RWPE2 (cell line): ENCODE measurements around the gene ANKRD52.

Source experiments
- ATAC-seq: fragments of 200-7000 bp; cut with Tn5 transposase; 3 replicates; pipeline ENCODE4 v1.9.1; 2021; ENCODE audit warnings: low read depth
- DNase-seq: peaks from one replicate; pipeline ENCODE4 v3.0.0-alpha.2; 2020; ENCODE audit warnings: low spot score
- H3K27ac ChIP-seq: fragments of 450-650 bp; 2 replicates; pipeline ENCODE4 v1.5.1; 2017; ENCODE audit warnings: mild to moderate bottlenecking; ENCODE audit not compliant: poor library complexity, severe bottlenecking
- H3K27me3 ChIP-seq: fragments of 250-450 bp; sonication (Bioruptor Pico); 2 replicates; pipeline ENCODE4 v1.5.1; 2021; ENCODE audit warnings: mild to moderate bottlenecking, moderate library complexity; ENCODE audit not compliant: insufficient read depth, poor library complexity, severe bottlenecking
- H3K36me3 ChIP-seq: fragments of 250-450 bp; sonication (Bioruptor Pico); 2 replicates; pipeline ENCODE4 v1.5.1; 2020; ENCODE audit warnings: low read depth, mild to moderate bottlenecking, moderate library complexity
- H3K4me1 ChIP-seq: fragments of 250-450 bp; sonication (Bioruptor Pico); 2 replicates; pipeline ENCODE4 v1.5.1; 2021; ENCODE audit warnings: mild to moderate bottlenecking, moderate library complexity; ENCODE audit not compliant: insufficient read depth, poor library complexity, severe bottlenecking
- H3K4me3 ChIP-seq: fragments of 250-450 bp; sonication (Bioruptor Pico); 2 replicates; pipeline ENCODE4 v1.5.1; 2021; ENCODE audit warnings: mild to moderate bottlenecking, moderate library complexity; ENCODE audit not compliant: severe bottlenecking
- H3K9me3 ChIP-seq: fragments of 250-450 bp; sonication (Bioruptor Pico); 2 replicates; pipeline ENCODE4 v1.5.1; 2021; ENCODE audit warnings: mild to moderate bottlenecking, moderate library complexity; ENCODE audit not compliant: severe bottlenecking
- CTCF ChIP-seq: fragments of 450-650 bp; IDR thresholded peaks from one replicate; pipeline ENCODE4 v1.5.1; 2017; ENCODE audit warnings: mild to moderate bottlenecking, moderate library complexity; ENCODE audit not compliant: poor library complexity, severe bottlenecking

Gene ANKRD52

GRCh38 chr12:56300644-56301464, 42.7 kb upstream of the ANKRD52 start:
- Histone ChIP-seq H3K9me3 (no peaks in the 10 kb centered on the region), H3K36me3 (peaks cover 40% of the 10 kb centered on the region), H3K4me3 (peak overlapping the region; percentile 98), H3K27me3 (no peaks in the 10 kb centered on the region), H3K4me1 (peaks cover 10% of the 10 kb centered on the region), H3K27ac (peak overlapping the region; percentile 71)
- DNase-seq (no peak), ATAC-seq (peak; percentile 4; the same call in 2 of the 3 replicates)
- no peak for TF ChIP-seq CTCF

- no peaks in the 10 kb centered on the region for H3K27me3 ChIP-seq
- peak; percentile 96 for ATAC-seq
- H3K4me1 ChIP-seq, result peaks cover 10% of the 10 kb centered on the region
- peaks cover 41% of the 10 kb centered on the region for H3K36me3 ChIP-seq
- no peaks in the 10 kb centered on the region for H3K9me3 ChIP-seq
- peak; percentile 99 for DNase-seq
- TF ChIP-seq CTCF, result no peak
- peak within 1 kb of the TSS; percentile 71 for H3K27ac ChIP-seq
- peak within 1 kb of the TSS; percentile 98 for H3K4me3 ChIP-seq
Observed at GRCh38 chr12:56299853-56300643, 41.9 kb upstream of the ANKRD52 start, which contains the start of gene CS. TSS of gene CS (minus strand) at chr12:56300330. CDS start at chr12:56300201, 129 bp downstream.

GRCh38 chr12:56299308-56299852, 41.2 kb upstream of the ANKRD52 start:
- Histone ChIP-seq H3K27me3 (no peaks in the 10 kb centered on the region), H3K4me3 (peak overlapping the region; percentile 98), H3K36me3 (peaks cover 41% of the 10 kb centered on the region), H3K27ac (peak overlapping the region; percentile 71), H3K9me3 (no peaks in the 10 kb centered on the region), H3K4me1 (peaks cover 10% of the 10 kb centered on the region)
- no peak for DNase-seq
- ATAC-seq, result peak; percentile 20
- no peak for TF ChIP-seq CTCF

GRCh38 chr12:56298828-56299227, 40.6 kb upstream of the ANKRD52 start:
- Histone ChIP-seq H3K27ac (peak overlapping the region; percentile 71), H3K36me3 (peaks cover 41% of the 10 kb centered on the region)
- ATAC-seq, result no peak

More at GRCh38 chr12:56298828-56299227, 40.6 kb upstream of the ANKRD52 start:
- Histone ChIP-seq H3K27me3 (no peaks in the 10 kb centered on the region), H3K4me1 (peaks cover 10% of the 10 kb centered on the region), H3K4me3 (peak overlapping the region; percentile 98), H3K9me3 (no peaks in the 10 kb centered on the region)
- no peak for DNase-seq
- no peak for TF ChIP-seq CTCF
